ENCODE results near the gene TRMT10C. TPM values are rescaled to one million over a fixed set of nuclear protein-coding genes. Genes with fewer than 3 reads are reported as not detected.
"Not testable (repeated sequence)": the region's sequence is repeated elsewhere in the genome, so short reads cannot be mapped to it uniquely, and the experiment has no call there.

TRMT10C gene
- total and polyA plus RNA-seq, 2 donors, result 20.4 to 32.5 TPM

GRCh38 chr3:101532783-101533602, 28.7 kb upstream of the TRMT10C start:
- Histone ChIP-seq H3K4me1 (ENCODE audit: insufficient read depth) (no peaks in the 10 kb centered on the region), H3K4me3 (ENCODE audit: low read depth, low read length) (no peak overlapping the region), H3K36me3 (ENCODE audit: insufficient read depth) (no peaks in the 10 kb centered on the region), H3K27ac (ENCODE audit: low read depth) (no peak overlapping the region)
- no peak for DNase-seq (ENCODE audit: extremely low spot score)
- 42% methylated on average over 9 of the region's 9 CpGs for WGBS

- Histone ChIP-seq H3K4me1 (ENCODE audit: insufficient read depth) (no peaks in the 10 kb centered on the region), H3K4me3 (ENCODE audit: low read depth, low read length) (no peak overlapping the region), H3K36me3 (ENCODE audit: insufficient read depth) (no peaks in the 10 kb centered on the region), H3K27ac (ENCODE audit: low read depth) (no peak overlapping the region)
- WGBS, result 29% methylated on average over 1 of the region's 1 CpG
- DNase-seq (ENCODE audit: extremely low spot score), result no peak
Observed at GRCh38 chr3:101533603-101533968, 28.1 kb upstream of the TRMT10C start.

GRCh38 chr3:101535221-101535620, 26.4 kb upstream of the TRMT10C start:
- Histone ChIP-seq H3K4me3 (ENCODE audit: low read depth, low read length) (no peak overlapping the region), H3K36me3 (ENCODE audit: insufficient read depth) (no peaks in the 10 kb centered on the region), H3K4me1 (ENCODE audit: insufficient read depth) (no peaks in the 10 kb centered on the region), H3K27ac (ENCODE audit: low read depth) (no peak overlapping the region)
- 86% methylated on average over 5 of the region's 5 CpGs for WGBS
- no peak for DNase-seq (ENCODE audit: extremely low spot score)

GRCh38 chr3:101536266-101536665, 25.4 kb upstream of the TRMT10C start:
- no peaks in the 10 kb centered on the region for H3K36me3 ChIP-seq (ENCODE audit: insufficient read depth)
- 92% methylated on average over 1 of the region's 1 CpG for WGBS
- H3K27ac ChIP-seq (ENCODE audit: low read depth), result no peak overlapping the region
- H3K4me1 ChIP-seq (ENCODE audit: insufficient read depth), result no peaks in the 10 kb centered on the region
- DNase-seq (ENCODE audit: extremely low spot score), result no peak
- H3K4me3 ChIP-seq (ENCODE audit: low read depth, low read length), result no peak overlapping the region

GRCh38 chr3:101536955-101537354, 24.7 kb upstream of the TRMT10C start:
- not testable (repeated sequence) for DNase-seq (ENCODE audit: extremely low spot score); H3K27ac ChIP-seq (ENCODE audit: low read depth); H3K36me3 ChIP-seq (ENCODE audit: insufficient read depth); H3K4me3 ChIP-seq (ENCODE audit: low read depth, low read length); H3K4me1 ChIP-seq (ENCODE audit: insufficient read depth)
- WGBS, result 86% methylated on average over 1 of the region's 1 CpG

GRCh38 chr3:101542957-101543356, 18.7 kb upstream of the TRMT10C start:
- DNase-seq (ENCODE audit: extremely low spot score), result no peak
- no peak overlapping the region for H3K4me3 ChIP-seq (ENCODE audit: low read depth, low read length)

GRCh38 chr3:101544161-101544850, 17.4 kb upstream of the TRMT10C start:
- Histone ChIP-seq H3K36me3 (ENCODE audit: insufficient read depth) (no peaks in the 10 kb centered on the region), H3K4me3 (ENCODE audit: low read depth, low read length) (no peak overlapping the region), H3K27ac (ENCODE audit: low read depth) (no peak overlapping the region), H3K4me1 (ENCODE audit: insufficient read depth) (no peaks in the 10 kb centered on the region)
- 80% methylated on average over 1 of the region's 1 CpG for WGBS
- DNase-seq (ENCODE audit: extremely low spot score), result no peak

More at GRCh38 chr3:101542957-101543356, 18.7 kb upstream of the TRMT10C start:
- no peaks in the 10 kb centered on the region for H3K4me1 ChIP-seq (ENCODE audit: insufficient read depth)
- no peaks in the 10 kb centered on the region for H3K36me3 ChIP-seq (ENCODE audit: insufficient read depth)
- no peak overlapping the region for H3K27ac ChIP-seq (ENCODE audit: low read depth)

- no peak for DNase-seq (ENCODE audit: extremely low spot score)
- no peaks in the 10 kb centered on the region for H3K4me1 ChIP-seq (ENCODE audit: insufficient read depth)
- no peak overlapping the region for H3K27ac ChIP-seq (ENCODE audit: low read depth)
- no peaks in the 10 kb centered on the region for H3K36me3 ChIP-seq (ENCODE audit: insufficient read depth)
- WGBS, result 66% methylated on average over 2 of the region's 2 CpGs
- no peak overlapping the region for H3K4me3 ChIP-seq (ENCODE audit: low read depth, low read length)
Observed at GRCh38 chr3:101548527-101549105, 13.1 kb upstream of the TRMT10C start.

- no peak overlapping the region for H3K4me3 ChIP-seq (ENCODE audit: low read depth, low read length)
- WGBS, result 64% methylated on average over 1 of the region's 1 CpG
- H3K27ac ChIP-seq (ENCODE audit: low read depth), result no peak overlapping the region
- no peaks in the 10 kb centered on the region for H3K36me3 ChIP-seq (ENCODE audit: insufficient read depth)
- H3K4me1 ChIP-seq (ENCODE audit: insufficient read depth), result no peaks in the 10 kb centered on the region
- DNase-seq (ENCODE audit: extremely low spot score), result no peak
Observed at GRCh38 chr3:101549473-101549872, 12.2 kb upstream of the TRMT10C start.

- H3K4me3 ChIP-seq (ENCODE audit: low read depth, low read length); H3K27ac ChIP-seq (ENCODE audit: low read depth): not testable (repeated sequence)
- 94% methylated on average over 50 of the region's 50 CpGs for WGBS
Observed at GRCh38 chr3:101551359-101552081, 10.1 kb upstream of the TRMT10C start.

GRCh38 chr3:101553381-101553780, 8.3 kb upstream of the TRMT10C start:
- not testable (repeated sequence) for DNase-seq (ENCODE audit: extremely low spot score)

More at GRCh38 chr3:101551359-101552081, 10.1 kb upstream of the TRMT10C start:
- not testable (repeated sequence) for H3K36me3 ChIP-seq (ENCODE audit: insufficient read depth); H3K4me1 ChIP-seq (ENCODE audit: insufficient read depth); DNase-seq (ENCODE audit: extremely low spot score)

GRCh38 chr3:101556064-101556463, 5.6 kb upstream of the TRMT10C start:
- H3K36me3 ChIP-seq (ENCODE audit: insufficient read depth), result no peaks in the 10 kb centered on the region
- no peak overlapping the region for H3K27ac ChIP-seq (ENCODE audit: low read depth)
- no peaks in the 10 kb centered on the region for H3K4me1 ChIP-seq (ENCODE audit: insufficient read depth)
- no peak for DNase-seq (ENCODE audit: extremely low spot score)
- WGBS, result 58% methylated on average over 3 of the region's 3 CpGs
- no peak overlapping the region for H3K4me3 ChIP-seq (ENCODE audit: low read depth, low read length)

More at GRCh38 chr3:101553381-101553780, 8.3 kb upstream of the TRMT10C start:
- 82% methylated on average over 5 of the region's 5 CpGs for WGBS
- not testable (repeated sequence) for H3K36me3 ChIP-seq (ENCODE audit: insufficient read depth); H3K4me3 ChIP-seq (ENCODE audit: low read depth, low read length); H3K4me1 ChIP-seq (ENCODE audit: insufficient read depth); H3K27ac ChIP-seq (ENCODE audit: low read depth)

GRCh38 chr3:101567528-101568317, 6.1 kb downstream of the TRMT10C start:
- H3K27ac ChIP-seq (ENCODE audit: low read depth), result no peak overlapping the region

More at GRCh38 chr3:101567528-101568317, 6.1 kb downstream of the TRMT10C start:
- DNase-seq (ENCODE audit: extremely low spot score), result no peak
- no peaks in the 10 kb centered on the region for H3K36me3 ChIP-seq (ENCODE audit: insufficient read depth)
- H3K4me1 ChIP-seq (ENCODE audit: insufficient read depth), result peaks cover 1% of the 10 kb centered on the region
- WGBS, result 82% methylated on average over 6 of the region's 6 CpGs
- no peak overlapping the region for H3K4me3 ChIP-seq (ENCODE audit: low read depth, low read length)
